Pancreas (tissue), 10 donors: Measurements from ENCODE around the gene CXXC4. TPM values are rescaled to one million over a fixed set of nuclear protein-coding genes. Genes with fewer than 3 reads are reported as not detected.

Source experiments
- ATAC-seq, 4 donors: fragments of 200-7000 bp; cut with Tn5 transposase; one replicate each; pipeline versions ENCODE4 v1.8.0 to v1.9.1; 2020; ENCODE audit warnings: mild to moderate bottlenecking in 4 of 4, moderate library complexity in 4 of 4
- DNase-seq, 6 donors: peaks; one replicate each; pipeline ENCODE4 v3.0.0-alpha.2; 2020
- FAIRE-seq: peaks from 2 replicates; lab custom pipeline; 2012; peaks lifted over from hg19 to GRCh38; lab: Jason Lieb, UNC
- H3K27ac ChIP-seq, 4 donors: fragments of 200-600 bp; sonication (generic); 1 replicate in 3 of 4; 2 replicates in 1 of 4; pipeline versions ENCODE4 v1.5.0 to v1.8.0; 2020
- H3K27me3 ChIP-seq, 4 donors: fragments of 200-600 bp; one replicate each; pipeline ENCODE4 v1.8.0; 2021
- H3K36me3 ChIP-seq, 3 donors: fragments of 200-600 bp; sonication (generic) in 1 of 3; one replicate each; pipeline versions ENCODE4 v1.5.0 to v1.8.0; 2020 to 2021
- H3K4me1 ChIP-seq, 3 donors: fragments of 200-600 bp; one replicate each; pipeline ENCODE4 v1.8.0; 2021
- H3K4me3 ChIP-seq, 4 donors: fragments of 200-600 bp; sonication (generic) in 2 of 4; one replicate each; pipeline versions ENCODE4 v1.5.0 to v1.8.0; 2020 to 2021
- H3K9me3 ChIP-seq, 4 donors: fragments of 200-600 bp; one replicate each; pipeline ENCODE4 v1.8.0; 2021
- CTCF ChIP-seq, 4 donors: fragments of 200-600 bp; sonication (generic) in 3 of 4; IDR thresholded peaks; one replicate each; pipeline versions ENCODE4 v1.5.0 to v1.8.0; 2021; ENCODE audit warnings: antibody characterized with exemption in 4 of 4
- WGBS, 2 donors: extraction: QIAGEN DNeasy Blood & Tissue Kit; methylation state at CpG; one replicate each; pipeline ENCODE4 v1.1.7; 2013; 5-methylcytosine and 5-hydroxymethylcytosine counted together
- intact Hi-C, 3 donors: fragments of 100-400 bp; cut with DNase I; formaldehyde crosslinking; loops; one replicate each; pipeline versions ENCODE4 v1.11.1 to v1.14.2; 2022
- polyA plus RNA-seq, 2 donors: library from polyadenylated mRNA; stranded (reverse); fragments of 200-250 nt; gene quantifications; one replicate each; pipeline ENCODE4 v1.2.3, GENCODE V29; 2013
- total RNA-seq, 6 donors: library from RNA; stranded (reverse); fragmentation: NEBNext Ultra II Directional in 4 of 6; extraction: Animal tissue kit (Norgen Biotek cat#: 25700) in 4 of 6; gene quantifications; one replicate each; pipeline versions ENCODE4 v1.2.1 to v1.2.4, GENCODE V29; 2021 to 2023
- donor health status: healthy with polysubstance abuse.
- donor health status: DM: no; HTN: no; CAD: no; lungs with moderate emphysema.
- donor health status: DM: no; HTN: no; CAD: no.
- donor health status: control.
- donor health status: control.
- donor health status: Bipolar disorder and iron deficiency.
- donor health status: DM: yes; HTN: yes; CAD: no.
- donor health status: DM: no; HTN: no; CAD: no.
- donor health status: DM: no; HTN: no; CAD: no.
- donor health status: DM: yes; HTN: yes; CAD: no.

Gene CXXC4
- total and polyA plus RNA-seq, 8 donors = 1.6 to 5.9 (median 3.2) TPM

DNA sequence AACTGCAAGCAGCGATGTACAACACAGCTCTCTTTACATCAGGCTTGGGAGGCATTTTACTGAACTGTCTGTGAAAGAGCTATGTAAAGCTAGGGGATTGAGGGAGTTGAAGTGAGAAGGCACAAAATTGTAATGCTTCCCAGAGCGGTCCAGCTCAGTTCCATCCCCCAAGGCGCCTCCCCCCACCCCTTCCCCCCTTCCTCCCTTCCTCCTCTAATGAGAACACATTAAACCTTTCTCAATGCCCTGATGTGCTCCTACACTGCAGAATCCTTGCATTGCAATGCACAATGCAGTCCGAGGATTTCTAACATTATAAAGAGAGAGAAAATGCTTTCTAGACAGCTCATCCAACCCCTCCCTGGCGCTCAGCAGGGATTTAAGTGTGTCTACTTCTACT lies 73.9 kb downstream of the CXXC4 start:
- H3K27ac ChIP-seq = no peak overlapping the region
- no peaks in the 10 kb centered on the region for H3K27me3 ChIP-seq
- FAIRE-seq (no peak), DNase-seq (no peak), ATAC-seq (no peak)
- TF ChIP-seq CTCF (IDR thresholded peaks at IDR 0.05) = no peak
- no peaks in the 10 kb centered on the region for H3K9me3 ChIP-seq
- WGBS, 2 donors = 58 to 70% methylated on average over 5 of the region's 5 CpGs
- H3K4me1 ChIP-seq = peaks cover 0 to 15% (median 5%) of the 10 kb centered on the region in 3 donors
- no peaks in the 10 kb centered on the region for H3K36me3 ChIP-seq
- no peak overlapping the region for H3K4me3 ChIP-seq
- intact Hi-C loops = no loop called here
